Duodenal mucosa (tissue), 2 donors: Measurements from ENCODE around the gene RNF25.
A peak's percentile ranks its signal among the peaks of the same experiment; 100 is the strongest.

Experiments
- H3K27ac ChIP-seq: one replicate; pipeline ENCODE4 v1.7.0; 2013; ENCODE audit warnings: low read depth, low read length
- H3K27me3 ChIP-seq, 2 donors: one replicate each; pipeline ENCODE4 v1.7.0; 2013; ENCODE audit warnings: low read length in 2 of 2, control low read depth in 1 of 2; ENCODE audit not compliant: insufficient read depth in 2 of 2, control insufficient read depth in 1 of 2
- H3K36me3 ChIP-seq, 2 donors: one replicate each; pipeline ENCODE4 v1.7.0; 2013; ENCODE audit warnings: low read length in 2 of 2, control low read depth in 1 of 2; ENCODE audit not compliant: insufficient read depth in 2 of 2, control insufficient read depth in 1 of 2
- H3K4me1 ChIP-seq, 2 donors: one replicate each; pipeline ENCODE4 v1.7.0; 2013; ENCODE audit warnings: low read length in 2 of 2, control low read depth in 1 of 2; ENCODE audit not compliant: insufficient read depth in 2 of 2, control insufficient read depth in 1 of 2
- H3K4me3 ChIP-seq, 2 donors: one replicate each; pipeline ENCODE4 v1.7.0; 2013; ENCODE audit warnings: low read length in 2 of 2, low read depth in 1 of 2
- H3K9ac ChIP-seq, 2 donors: one replicate each; pipeline ENCODE4 v1.7.0; 2013; ENCODE audit warnings: low read length in 2 of 2, low read depth in 1 of 2
- H3K9me3 ChIP-seq, 2 donors: one replicate each; pipeline ENCODE4 v1.7.0; 2013; ENCODE audit warnings: low read length in 2 of 2, control low read depth in 1 of 2; ENCODE audit not compliant: control insufficient read depth in 1 of 2

RNF25 gene

GRCh38 chr2:218671654-218672566, at the start of gene RNF25, which contains the start of gene STK36:
TSS of gene RNF25 (minus strand) at chr2:218672002. CDS start at chr2:218671970, 32 bp downstream.
TSS of gene STK36 (plus strand) at chr2:218672086. CDS start at chr2:218672830, 744 bp downstream.
- peak within 1 kb of the TSS; percentile 90 to 98 for H3K4me3 ChIP-seq
- H3K9me3 ChIP-seq: no peaks in the 10 kb centered on the region
- peak within 1 kb of the TSS; percentile 61 for H3K27ac ChIP-seq
- peaks cover 6 to 20% of the 10 kb centered on the region in 2 donors for H3K36me3 ChIP-seq
- H3K9ac ChIP-seq: peak within 1 kb of the TSS; percentile 74 to 83
- H3K4me1 ChIP-seq: peaks cover 6 to 15% of the 10 kb centered on the region in 2 donors
- no peaks in the 10 kb centered on the region for H3K27me3 ChIP-seq

GRCh38 chr2:218721488-218721887, 49.7 kb upstream of the RNF25 start:
- no peak overlapping the region for H3K27ac ChIP-seq
- H3K4me3 ChIP-seq: no peak overlapping the region
- no peak overlapping the region for H3K9ac ChIP-seq
- no peaks in the 10 kb centered on the region for H3K27me3 ChIP-seq
- no peaks in the 10 kb centered on the region for H3K36me3 ChIP-seq
- H3K4me1 ChIP-seq: peaks cover 5 to 15% of the 10 kb centered on the region in 2 donors
- H3K9me3 ChIP-seq: peaks cover 0 to 5% of the 10 kb centered on the region in 2 donors

- Histone ChIP-seq H3K9me3 (no peaks in the 10 kb centered on the region), H3K9ac (no peak overlapping the region), H3K4me3 (no peak overlapping the region), H3K4me1 (peaks cover 5 to 16% of the 10 kb centered on the region in 2 donors), H3K27ac (no peak overlapping the region), H3K36me3 (peaks cover 0 to 4% of the 10 kb centered on the region in 2 donors), H3K27me3 (no peaks in the 10 kb centered on the region)
Measured at GRCh38 chr2:218720048-218721041, 48.5 kb upstream of the RNF25 start.

- Histone ChIP-seq H3K4me1 (peaks cover 5 to 16% of the 10 kb centered on the region in 2 donors), H3K4me3 (no peak overlapping the region), H3K36me3 (peaks cover 0 to 4% of the 10 kb centered on the region in 2 donors), H3K9ac (no peak overlapping the region), H3K27ac (no peak overlapping the region), H3K27me3 (no peaks in the 10 kb centered on the region), H3K9me3 (no peaks in the 10 kb centered on the region)
Measured at GRCh38 chr2:218719457-218719856, 47.7 kb upstream of the RNF25 start.

- no peak overlapping the region for H3K27ac ChIP-seq
- H3K4me1 ChIP-seq: peaks cover 5 to 19% of the 10 kb centered on the region in 2 donors
- peaks cover 0 to 4% of the 10 kb centered on the region in 2 donors for H3K36me3 ChIP-seq
- no peak overlapping the region for H3K4me3 ChIP-seq
- H3K9me3 ChIP-seq: no peaks in the 10 kb centered on the region
- H3K27me3 ChIP-seq: no peaks in the 10 kb centered on the region
- H3K9ac ChIP-seq: no peak overlapping the region
Measured at GRCh38 chr2:218718058-218718457, 46.3 kb upstream of the RNF25 start.

GRCh38 chr2:218717262-218717661, 45.5 kb upstream of the RNF25 start:
- Histone ChIP-seq H3K9me3 (no peaks in the 10 kb centered on the region), H3K27ac (peak overlapping the region; percentile 28), H3K27me3 (no peaks in the 10 kb centered on the region), H3K36me3 (peaks cover 0 to 4% of the 10 kb centered on the region in 2 donors), H3K9ac (peak overlapping the region; percentile 21 to 28), H3K4me1 (peaks cover 5 to 19% of the 10 kb centered on the region in 2 donors), H3K4me3 (peak overlapping the region in 1 of 2 donors; percentile 52)

GRCh38 chr2:218716070-218716469, 44.3 kb upstream of the RNF25 start:
- H3K27me3 ChIP-seq: no peaks in the 10 kb centered on the region
- no peak overlapping the region for H3K27ac ChIP-seq
- H3K9ac ChIP-seq: no peak overlapping the region
- peaks cover 13 to 25% of the 10 kb centered on the region in 2 donors for H3K4me1 ChIP-seq
- peaks cover 0 to 4% of the 10 kb centered on the region in 2 donors for H3K36me3 ChIP-seq
- H3K4me3 ChIP-seq: no peak overlapping the region
- no peaks in the 10 kb centered on the region for H3K9me3 ChIP-seq

GRCh38 chr2:218713922-218714321, 42.1 kb upstream of the RNF25 start:
- H3K4me1 ChIP-seq: peaks cover 13 to 25% of the 10 kb centered on the region in 2 donors
- no peaks in the 10 kb centered on the region for H3K9me3 ChIP-seq
- no peak overlapping the region for H3K27ac ChIP-seq
- H3K4me3 ChIP-seq: no peak overlapping the region
- H3K9ac ChIP-seq: no peak overlapping the region
- no peaks in the 10 kb centered on the region for H3K27me3 ChIP-seq
- H3K36me3 ChIP-seq: peaks cover 0 to 4% of the 10 kb centered on the region in 2 donors

GRCh38 chr2:218711550-218711929, 39.7 kb upstream of the RNF25 start:
- Histone ChIP-seq H3K4me1 (peaks cover 9 to 17% of the 10 kb centered on the region in 2 donors), H3K27me3 (no peaks in the 10 kb centered on the region), H3K9me3 (no peaks in the 10 kb centered on the region), H3K27ac (peak overlapping the region; percentile 89), H3K4me3 (peak overlapping the region; percentile 86 to 90), H3K36me3 (peaks cover 0 to 4% of the 10 kb centered on the region in 2 donors), H3K9ac (peak overlapping the region; percentile 73 to 77)
